Muscle layer of colon (tissue), 2 donors: ENCODE data around the gene CALR.

ENCODE experiments used
- H3K27ac ChIP-seq: one replicate; pipeline ENCODE4 v1.7.0; 2013; ENCODE audit warnings: low read depth, mild to moderate bottlenecking, low read length, moderate library complexity
- H3K27me3 ChIP-seq, 2 donors: one replicate each; pipeline ENCODE4 v1.7.0; 2013; ENCODE audit warnings: low read length in 2 of 2, mild to moderate bottlenecking in 2 of 2; ENCODE audit not compliant: insufficient read depth in 2 of 2, control insufficient read depth in 1 of 2
- H3K36me3 ChIP-seq: one replicate; pipeline ENCODE4 v1.7.0; 2013; ENCODE audit warnings: mild to moderate bottlenecking, low read length; ENCODE audit not compliant: insufficient read depth
- H3K4me1 ChIP-seq: one replicate; pipeline ENCODE4 v1.7.0; 2013; ENCODE audit warnings: mild to moderate bottlenecking, low read length; ENCODE audit not compliant: insufficient read depth
- H3K4me3 ChIP-seq, 2 donors: one replicate each; pipeline ENCODE4 v1.7.0; 2013; ENCODE audit warnings: low read length in 2 of 2, low read depth in 1 of 2, mild to moderate bottlenecking in 1 of 2, moderate library complexity in 1 of 2
- H3K9ac ChIP-seq: one replicate; pipeline ENCODE4 v1.7.0; 2013; ENCODE audit warnings: low read length
- H3K9me3 ChIP-seq: one replicate; pipeline ENCODE4 v1.7.0; 2013; ENCODE audit warnings: mild to moderate bottlenecking, low read length
- donor health status: abdominal sarcoma.
- donor health status: Adenocarcinoma of cecum.

The CALR gene

GRCh38 chr19:12936582-12936981 is 1.8 kb upstream of the CALR start:
- Histone ChIP-seq H3K27ac (no peak overlapping the region), H3K36me3 (peaks cover 19% of the 10 kb centered on the region), H3K9ac (no peak overlapping the region), H3K9me3 (no peaks in the 10 kb centered on the region), H3K4me1 (peaks cover 40% of the 10 kb centered on the region), H3K27me3 (no peaks in the 10 kb centered on the region), H3K4me3 (no peak overlapping the region)

DNA sequence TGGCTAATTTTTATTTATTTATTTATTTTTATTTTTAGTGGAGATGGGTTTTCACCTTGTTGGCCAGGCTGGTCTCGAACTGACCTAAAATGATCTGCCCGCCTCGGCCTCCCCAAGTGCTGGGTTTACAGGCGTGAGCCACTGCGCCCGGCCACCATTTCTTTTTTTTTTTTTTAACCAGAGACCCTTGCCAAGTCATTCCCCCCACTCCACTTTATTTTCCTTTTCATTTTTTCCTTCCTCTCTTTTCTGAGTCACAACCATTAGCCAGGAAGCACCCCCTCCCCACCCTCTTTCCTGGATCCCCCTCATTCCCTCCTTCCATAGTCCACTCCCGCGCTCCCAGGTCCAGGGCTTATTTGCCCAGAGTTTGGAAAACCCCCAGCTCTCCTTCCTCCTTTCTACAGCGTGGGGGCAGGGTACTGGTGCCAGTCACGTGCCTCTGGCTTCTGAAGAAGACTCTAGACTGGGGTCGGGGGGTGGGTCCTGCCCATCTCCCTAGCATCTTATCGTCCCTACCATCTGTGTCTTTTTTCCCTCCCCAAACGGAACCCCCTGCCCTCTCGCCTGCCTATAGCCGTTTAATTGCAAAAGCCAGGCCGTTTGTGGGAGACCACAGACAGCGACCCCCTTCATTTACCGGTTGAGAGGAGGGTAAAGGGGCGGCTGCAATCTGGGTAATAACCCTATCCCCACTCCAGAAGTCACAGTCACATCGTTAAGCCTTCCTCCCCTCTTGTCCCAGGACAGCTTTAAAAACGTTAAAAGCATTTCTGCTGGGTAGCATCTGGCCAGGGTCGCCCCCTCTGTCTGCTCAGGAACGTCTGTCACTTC is 1.1 kb upstream of the CALR start:
- Histone ChIP-seq H3K9ac (no peak overlapping the region), H3K27ac (peak overlapping the region; percentile 41), H3K4me1 (peaks cover 42% of the 10 kb centered on the region), H3K36me3 (peaks cover 27% of the 10 kb centered on the region), H3K4me3 (peak overlapping the region; percentile 55 to 79), H3K9me3 (no peaks in the 10 kb centered on the region), H3K27me3 (no peaks in the 10 kb centered on the region)

GRCh38 chr19:12938779-12939601 is 581 bp downstream of the CALR start:
- no peaks in the 10 kb centered on the region for H3K27me3 ChIP-seq
- no peaks in the 10 kb centered on the region for H3K9me3 ChIP-seq
- H3K36me3 ChIP-seq: peaks cover 42% of the 10 kb centered on the region
- H3K4me1 ChIP-seq: peaks cover 43% of the 10 kb centered on the region
- peak overlapping the region; percentile 79 to 99 for H3K4me3 ChIP-seq
- H3K27ac ChIP-seq: peak overlapping the region; percentile 99
- peak overlapping the region; percentile 71 for H3K9ac ChIP-seq

DNA sequence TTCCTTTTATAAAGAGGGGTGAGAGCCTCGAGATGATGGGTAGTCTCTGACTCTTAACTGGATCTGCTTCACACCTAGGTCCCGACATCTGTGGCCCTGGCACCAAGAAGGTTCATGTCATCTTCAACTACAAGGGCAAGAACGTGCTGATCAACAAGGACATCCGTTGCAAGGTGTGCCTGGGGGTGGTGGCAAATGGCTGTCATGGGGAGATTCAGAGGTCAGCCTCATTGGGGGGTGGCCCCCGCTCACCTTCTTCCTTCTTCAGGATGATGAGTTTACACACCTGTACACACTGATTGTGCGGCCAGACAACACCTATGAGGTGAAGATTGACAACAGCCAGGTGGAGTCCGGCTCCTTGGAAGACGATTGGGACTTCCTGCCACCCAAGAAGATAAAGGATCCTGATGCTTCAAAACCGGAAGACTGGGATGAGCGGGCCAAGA is 1.6 kb downstream of the CALR start:
- H3K4me1 ChIP-seq: peaks cover 42% of the 10 kb centered on the region
- H3K4me3 ChIP-seq: peak overlapping the region in 1 of 2 donors; percentile 79
- H3K27me3 ChIP-seq: no peaks in the 10 kb centered on the region
- peaks cover 48% of the 10 kb centered on the region for H3K36me3 ChIP-seq
- no peak overlapping the region for H3K27ac ChIP-seq
- H3K9me3 ChIP-seq: no peaks in the 10 kb centered on the region
- peak overlapping the region; percentile 71 for H3K9ac ChIP-seq

DNA sequence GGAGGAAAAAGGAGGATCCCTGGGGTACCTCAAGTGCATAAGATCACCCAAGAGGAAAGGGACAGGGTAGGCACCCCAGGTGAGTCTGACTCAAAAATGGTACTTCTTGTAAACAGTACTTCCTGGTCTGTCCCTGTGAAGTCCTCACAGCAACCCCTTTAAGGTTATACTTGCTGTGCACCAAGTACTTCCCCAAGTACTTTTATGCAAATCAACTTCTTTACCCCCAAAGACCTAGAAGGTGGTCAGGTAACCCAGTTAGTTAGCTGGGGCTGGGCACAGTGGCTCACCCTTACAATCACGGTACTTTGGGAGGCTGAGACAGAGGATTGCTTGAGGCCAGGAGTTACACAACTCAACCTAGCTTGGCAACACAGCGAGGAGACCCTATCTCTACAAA is 2.5 kb downstream of the CALR start:
- no peaks in the 10 kb centered on the region for H3K9me3 ChIP-seq
- H3K27ac ChIP-seq: no peak overlapping the region
- no peaks in the 10 kb centered on the region for H3K27me3 ChIP-seq
- H3K9ac ChIP-seq: no peak overlapping the region
- peak overlapping the region in 1 of 2 donors; percentile 79 for H3K4me3 ChIP-seq
- H3K36me3 ChIP-seq: peaks cover 50% of the 10 kb centered on the region
- H3K4me1 ChIP-seq: peaks cover 42% of the 10 kb centered on the region

DNA sequence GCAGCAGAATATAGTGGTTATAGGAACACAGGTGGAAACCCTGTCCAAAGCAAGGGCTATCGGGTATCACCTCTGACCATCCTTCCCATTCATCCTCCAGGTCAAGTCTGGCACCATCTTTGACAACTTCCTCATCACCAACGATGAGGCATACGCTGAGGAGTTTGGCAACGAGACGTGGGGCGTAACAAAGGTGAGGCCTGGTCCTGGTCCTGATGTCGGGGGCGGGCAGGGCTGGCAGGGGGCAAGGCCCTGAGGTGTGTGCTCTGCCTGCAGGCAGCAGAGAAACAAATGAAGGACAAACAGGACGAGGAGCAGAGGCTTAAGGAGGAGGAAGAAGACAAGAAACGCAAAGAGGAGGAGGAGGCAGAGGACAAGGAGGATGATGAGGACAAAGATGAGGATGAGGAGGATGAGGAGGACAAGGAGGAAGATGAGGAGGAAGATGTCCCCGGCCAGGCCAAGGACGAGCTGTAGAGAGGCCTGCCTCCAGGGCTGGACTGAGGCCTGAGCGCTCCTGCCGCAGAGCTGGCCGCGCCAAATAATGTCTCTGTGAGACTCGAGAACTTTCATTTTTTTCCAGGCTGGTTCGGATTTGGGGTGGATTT is 5.1 kb downstream of the CALR start:
- no peaks in the 10 kb centered on the region for H3K9me3 ChIP-seq

DNA sequence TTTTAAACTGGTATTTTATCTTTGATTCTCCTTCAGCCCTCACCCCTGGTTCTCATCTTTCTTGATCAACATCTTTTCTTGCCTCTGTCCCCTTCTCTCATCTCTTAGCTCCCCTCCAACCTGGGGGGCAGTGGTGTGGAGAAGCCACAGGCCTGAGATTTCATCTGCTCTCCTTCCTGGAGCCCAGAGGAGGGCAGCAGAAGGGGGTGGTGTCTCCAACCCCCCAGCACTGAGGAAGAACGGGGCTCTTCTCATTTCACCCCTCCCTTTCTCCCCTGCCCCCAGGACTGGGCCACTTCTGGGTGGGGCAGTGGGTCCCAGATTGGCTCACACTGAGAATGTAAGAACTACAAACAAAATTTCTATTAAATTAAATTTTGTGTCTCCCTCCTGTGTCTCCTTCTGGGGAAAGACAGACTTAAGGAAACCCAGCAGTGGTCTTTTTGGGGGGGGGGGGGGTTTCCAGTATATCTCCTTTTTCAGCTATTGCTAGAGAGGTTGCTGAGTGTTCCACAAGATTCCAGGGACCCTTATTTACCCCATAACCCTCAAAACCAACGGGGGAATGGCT is 5.8 kb downstream of the CALR start:
- H3K27ac ChIP-seq: peak overlapping the region; percentile 34
- H3K9ac ChIP-seq: no peak overlapping the region
- peaks cover 51% of the 10 kb centered on the region for H3K4me1 ChIP-seq
- no peaks in the 10 kb centered on the region for H3K27me3 ChIP-seq
- H3K9me3 ChIP-seq: no peaks in the 10 kb centered on the region
- peaks cover 69% of the 10 kb centered on the region for H3K36me3 ChIP-seq
- no peak overlapping the region for H3K4me3 ChIP-seq

More for the DNA sequence above, 5.1 kb downstream of the CALR start:
- no peaks in the 10 kb centered on the region for H3K27me3 ChIP-seq
- H3K4me1 ChIP-seq: peaks cover 51% of the 10 kb centered on the region
- no peak overlapping the region for H3K9ac ChIP-seq
- no peak overlapping the region for H3K4me3 ChIP-seq
- peaks cover 62% of the 10 kb centered on the region for H3K36me3 ChIP-seq
- no peak overlapping the region for H3K27ac ChIP-seq

DNA sequence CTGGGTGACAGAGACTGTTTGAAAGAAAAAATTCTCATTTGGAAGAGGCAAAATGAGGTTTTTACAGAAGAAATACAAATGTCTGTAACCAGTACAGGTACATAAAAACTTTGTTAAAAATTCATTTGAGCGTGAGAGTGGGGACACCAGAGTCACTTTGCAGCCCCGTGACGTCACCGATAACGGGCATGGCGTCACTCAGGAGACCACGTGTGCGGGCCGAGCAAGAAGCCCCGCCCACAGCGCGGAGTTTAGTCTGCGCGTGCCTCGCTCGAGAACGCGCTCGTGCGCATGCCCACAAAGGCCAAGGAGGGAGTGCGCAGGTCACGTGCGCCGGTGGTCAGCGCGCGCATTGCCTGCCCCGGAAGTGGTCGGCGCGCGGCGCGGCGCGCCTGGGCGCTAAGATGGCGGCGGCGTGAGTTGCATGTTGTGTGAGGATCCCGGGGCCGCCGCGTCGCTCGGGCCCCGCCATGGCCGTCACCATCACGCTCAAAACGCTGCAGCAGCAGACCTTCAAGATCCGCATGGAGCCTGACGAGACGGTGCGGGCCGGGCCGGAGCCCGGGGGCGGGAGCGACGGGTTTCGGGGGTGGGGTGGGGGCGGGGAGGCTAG is 7.2 kb downstream of the CALR start, which contains the start of gene RAD23A:
Gene RAD23A, plus strand, starts transcription at position 384 of the 613 bp plus-strand sequence. Its CDS starts 87 bp downstream, at position 471.
- H3K4me1 ChIP-seq: peaks cover 38% of the 10 kb centered on the region
- no peaks in the 10 kb centered on the region for H3K27me3 ChIP-seq
- peaks cover 71% of the 10 kb centered on the region for H3K36me3 ChIP-seq
- peak within 1 kb of the TSS; percentile 81 for H3K9ac ChIP-seq
- peak within 1 kb of the TSS; percentile 50 to 99 for H3K4me3 ChIP-seq
- no peaks in the 10 kb centered on the region for H3K9me3 ChIP-seq
- peak within 1 kb of the TSS; percentile 88 for H3K27ac ChIP-seq

DNA sequence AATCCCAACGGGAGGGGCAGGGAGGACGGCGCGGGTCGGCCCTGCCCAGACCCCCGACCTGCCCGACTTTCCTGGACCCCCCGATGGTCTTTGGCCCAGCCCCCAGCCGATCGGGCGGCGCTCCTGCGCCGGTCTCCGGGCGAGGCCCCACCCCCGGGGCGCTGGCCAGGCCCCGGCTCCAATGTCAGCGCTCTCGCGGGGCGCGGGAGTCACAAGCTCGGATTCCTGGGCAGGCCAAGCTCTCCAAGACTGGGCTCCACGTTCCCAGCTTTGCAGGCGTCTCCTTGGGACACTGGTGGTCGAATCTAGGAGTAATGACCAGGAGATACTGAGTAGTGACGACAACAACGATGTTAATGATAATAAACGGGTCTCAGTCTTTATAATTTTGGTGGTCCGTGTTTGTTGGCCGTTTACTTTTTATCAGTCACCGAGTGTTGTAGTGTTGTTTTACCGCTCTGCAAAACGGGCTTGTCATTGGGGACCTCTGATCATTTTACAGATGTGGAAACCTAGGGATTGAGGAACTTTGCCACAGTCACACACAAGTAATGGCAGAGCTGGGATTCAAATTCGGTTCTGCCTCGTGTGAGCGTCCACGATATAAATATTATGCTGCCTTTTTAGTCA is 7.8 kb downstream of the CALR start:
- Histone ChIP-seq H3K27ac (peak overlapping the region; percentile 88), H3K4me1 (peaks cover 32% of the 10 kb centered on the region), H3K9ac (peak overlapping the region; percentile 81)

DNA sequence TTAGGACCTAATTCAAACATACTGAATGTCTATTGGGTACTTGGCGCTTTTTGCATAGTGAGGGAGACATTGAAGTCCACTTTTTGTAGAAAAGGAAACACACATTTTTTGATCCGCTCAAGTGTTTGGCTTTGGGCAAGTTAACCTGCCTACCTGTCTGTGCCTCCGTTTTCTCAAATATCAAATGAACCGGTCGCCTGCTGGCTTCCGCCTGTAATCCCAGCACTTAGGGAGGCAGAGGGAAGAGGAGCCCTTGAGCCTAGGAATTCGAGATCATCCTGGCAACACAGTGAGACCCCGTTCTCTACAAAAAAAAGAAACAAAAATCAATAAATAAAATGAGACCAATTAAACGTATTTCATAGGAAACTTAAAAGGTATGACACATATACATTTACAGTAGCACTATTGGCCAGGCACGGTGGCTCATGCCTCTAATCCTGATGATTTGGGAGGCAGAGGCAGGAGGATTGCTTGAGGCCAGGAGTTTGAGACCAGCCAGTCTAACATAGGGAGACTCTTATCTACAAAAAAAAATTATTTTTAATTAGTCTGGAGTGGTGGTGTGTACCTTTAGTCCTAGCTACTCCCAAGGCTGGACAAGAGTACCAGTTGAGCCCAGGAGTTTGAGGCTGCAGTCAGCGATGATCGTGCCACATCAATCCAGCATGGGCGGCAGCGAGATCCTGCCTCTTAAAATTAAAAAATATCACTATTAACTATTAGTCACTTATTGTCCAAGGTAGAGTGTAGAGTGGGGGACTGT is 8.5 kb downstream of the CALR start:
- Histone ChIP-seq H3K27ac (peak overlapping the region; percentile 88), H3K4me1 (peaks cover 32% of the 10 kb centered on the region), H3K27me3 (no peaks in the 10 kb centered on the region), H3K36me3 (peaks cover 61% of the 10 kb centered on the region), H3K9ac (peak overlapping the region; percentile 81), H3K9me3 (no peaks in the 10 kb centered on the region), H3K4me3 (peak overlapping the region; percentile 50 to 99)

More for the DNA sequence above, 7.8 kb downstream of the CALR start:
- no peaks in the 10 kb centered on the region for H3K27me3 ChIP-seq
- peak overlapping the region; percentile 50 to 99 for H3K4me3 ChIP-seq
- H3K36me3 ChIP-seq: peaks cover 65% of the 10 kb centered on the region
- no peaks in the 10 kb centered on the region for H3K9me3 ChIP-seq
